Osteoblast (primary cell): ENCODE data around the gene INPP5A. TPM values are rescaled to one million over a fixed set of nuclear protein-coding genes. Genes with fewer than 3 reads are reported as not detected.
A peak's percentile ranks its signal among the peaks of the same experiment; 100 is the strongest.

Experiments
- DNase-seq: peaks from one replicate; pipeline ENCODE4 v3.0.0; 2011; ENCODE audit warnings: low spot score, mixed read lengths; ENCODE audit not compliant: insufficient read length; ENCODE audit errors: missing footprints
- H2AFZ ChIP-seq: 2 replicates; pipeline ENCODE4 v1.6.0; 2011; ENCODE audit warnings: mild to moderate bottlenecking, low read length
- H3K27ac ChIP-seq: 2 replicates; pipeline ENCODE4 v1.5.1; 2011; ENCODE audit warnings: mild to moderate bottlenecking, low read depth, low read length, moderate library complexity
- H3K27me3 ChIP-seq: 2 replicates; pipeline ENCODE4 v1.6.0; 2012; ENCODE audit warnings: mild to moderate bottlenecking, control low read depth, inconsistent platforms, low read length, moderate library complexity; ENCODE audit not compliant: insufficient read depth
- H3K36me3 ChIP-seq: 2 replicates; pipeline ENCODE4 v1.5.1; 2011; ENCODE audit warnings: mild to moderate bottlenecking, low read length, control low read depth, moderate library complexity; ENCODE audit not compliant: insufficient read depth
- H3K4me1 ChIP-seq: 2 replicates; pipeline ENCODE4 v1.5.1; 2011; ENCODE audit warnings: mild to moderate bottlenecking, low read length, control low read depth, moderate library complexity; ENCODE audit not compliant: insufficient read depth
- H3K4me2 ChIP-seq: 2 replicates; pipeline ENCODE4 v1.6.0; 2011; ENCODE audit warnings: mild to moderate bottlenecking, low read length; ENCODE audit not compliant: insufficient read depth
- H3K4me3 ChIP-seq: fragments of 200-600 bp; sonication (generic); 3 replicates; pipeline ENCODE4 v1.5.1; 2012; ENCODE audit warnings: mild to moderate bottlenecking, low read length, inconsistent platforms; ENCODE audit not compliant: insufficient read depth
- H3K79me2 ChIP-seq: 2 replicates; pipeline ENCODE4 v1.6.0; 2012; ENCODE audit warnings: mild to moderate bottlenecking, low read length, control low read depth, inconsistent platforms; ENCODE audit not compliant: insufficient read depth
- H3K9me3 ChIP-seq: 2 replicates; pipeline ENCODE4 v1.5.1; 2011; ENCODE audit warnings: low read depth, low read length, control low read depth
- H4K20me1 ChIP-seq: 2 replicates; pipeline ENCODE4 v1.6.0; 2012; ENCODE audit warnings: mild to moderate bottlenecking, low read length, control low read depth; ENCODE audit not compliant: insufficient read depth
- total RNA-seq: library from RNA; depleted of rRNA; stranded (reverse); fragments of >200 nt; gene quantifications from 2 replicates; pipeline ENCODE4 v1.2.3, GENCODE V29; 2012
- TF ChIP-seq, protein P1 (sequence below): IDR thresholded peaks from 2 replicates; pipeline ENCODE4 v1.5.1; 2011; ENCODE audit warnings: mild to moderate bottlenecking, low read depth, low read length, moderate library complexity; ENCODE audit errors: extremely low read depth

Gene INPP5A
- total RNA-seq, 1 donor, result 22.8 TPM

- H3K36me3 ChIP-seq, result no peaks in the 10 kb centered on the region
- no peak overlapping the region for H3K27ac ChIP-seq
- DNase-seq, result peak; percentile 74
- peaks cover 5% of the 10 kb centered on the region for H3K4me1 ChIP-seq
- TF ChIP-seq, protein P1, sequence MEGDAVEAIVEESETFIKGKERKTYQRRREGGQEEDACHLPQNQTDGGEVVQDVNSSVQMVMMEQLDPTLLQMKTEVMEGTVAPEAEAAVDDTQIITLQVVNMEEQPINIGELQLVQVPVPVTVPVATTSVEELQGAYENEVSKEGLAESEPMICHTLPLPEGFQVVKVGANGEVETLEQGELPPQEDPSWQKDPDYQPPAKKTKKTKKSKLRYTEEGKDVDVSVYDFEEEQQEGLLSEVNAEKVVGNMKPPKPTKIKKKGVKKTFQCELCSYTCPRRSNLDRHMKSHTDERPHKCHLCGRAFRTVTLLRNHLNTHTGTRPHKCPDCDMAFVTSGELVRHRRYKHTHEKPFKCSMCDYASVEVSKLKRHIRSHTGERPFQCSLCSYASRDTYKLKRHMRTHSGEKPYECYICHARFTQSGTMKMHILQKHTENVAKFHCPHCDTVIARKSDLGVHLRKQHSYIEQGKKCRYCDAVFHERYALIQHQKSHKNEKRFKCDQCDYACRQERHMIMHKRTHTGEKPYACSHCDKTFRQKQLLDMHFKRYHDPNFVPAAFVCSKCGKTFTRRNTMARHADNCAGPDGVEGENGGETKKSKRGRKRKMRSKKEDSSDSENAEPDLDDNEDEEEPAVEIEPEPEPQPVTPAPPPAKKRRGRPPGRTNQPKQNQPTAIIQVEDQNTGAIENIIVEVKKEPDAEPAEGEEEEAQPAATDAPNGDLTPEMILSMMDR, result no peak
- peaks cover 8% of the 10 kb centered on the region for H4K20me1 ChIP-seq
- no peaks in the 10 kb centered on the region for H3K79me2 ChIP-seq
- no peak overlapping the region for H3K4me3 ChIP-seq
- H3K9me3 ChIP-seq, result no peaks in the 10 kb centered on the region
- H2AFZ ChIP-seq, result no peak overlapping the region
- H3K27me3 ChIP-seq, result no peaks in the 10 kb centered on the region
- no peak overlapping the region for H3K4me2 ChIP-seq
Observed at GRCh38 chr10:132659206-132660091, 121.9 kb downstream of the INPP5A start.

DNA sequence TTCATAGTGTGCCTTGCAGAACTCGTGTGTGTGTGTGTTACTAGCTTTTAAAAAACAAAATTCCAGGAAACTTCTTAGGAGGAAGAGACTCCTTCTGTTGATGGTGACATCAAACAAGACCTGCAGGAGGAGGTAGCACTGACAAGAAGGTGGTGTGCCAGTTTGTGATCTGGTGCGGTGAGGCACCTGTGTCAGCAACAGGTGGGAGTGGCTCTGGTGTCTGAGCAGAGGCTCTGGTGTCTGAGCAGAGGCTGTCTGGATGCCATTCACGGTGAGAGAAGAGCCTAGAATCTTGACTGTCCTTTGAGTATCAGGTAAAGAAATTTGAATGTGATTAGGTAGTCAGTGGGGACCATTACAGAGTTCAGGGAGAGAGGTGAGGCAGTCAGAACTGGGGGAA, 122.8 kb downstream of the INPP5A start:
- no peaks in the 10 kb centered on the region for H3K79me2 ChIP-seq
- no peaks in the 10 kb centered on the region for H3K36me3 ChIP-seq
- no peak overlapping the region for H3K27ac ChIP-seq

GRCh38 chr10:132662186-132662920, 124.8 kb downstream of the INPP5A start:
- DNase-seq, result no peak
- Histone ChIP-seq H3K36me3 (no peaks in the 10 kb centered on the region), H3K9me3 (no peaks in the 10 kb centered on the region), H3K4me2 (no peak overlapping the region), H2AFZ (no peak overlapping the region), H3K4me1 (peaks cover 21% of the 10 kb centered on the region), H3K27me3 (no peaks in the 10 kb centered on the region), H3K4me3 (no peak overlapping the region), H3K79me2 (no peaks in the 10 kb centered on the region), H3K27ac (no peak overlapping the region), H4K20me1 (no peaks in the 10 kb centered on the region)
- TF ChIP-seq, protein P1, result no peak

More for the DNA sequence above, 122.8 kb downstream of the INPP5A start:
- no peak overlapping the region for H3K4me2 ChIP-seq
- DNase-seq, result no peak
- H3K4me1 ChIP-seq, result peaks cover 9% of the 10 kb centered on the region
- H3K27me3 ChIP-seq, result no peaks in the 10 kb centered on the region
- TF ChIP-seq, protein P1, result no peak
- no peaks in the 10 kb centered on the region for H3K9me3 ChIP-seq
- H3K4me3 ChIP-seq, result no peak overlapping the region
- H4K20me1 ChIP-seq, result peaks cover 2% of the 10 kb centered on the region
- H2AFZ ChIP-seq, result no peak overlapping the region
